Melanocyte of skin (primary cell): ENCODE data around the gene PLA2G3. TPM values are rescaled to one million over a fixed set of nuclear protein-coding genes. Genes with fewer than 3 reads are reported as not detected.

Source experiments
- small RNA-seq, 2 donors: library from RNA; depleted of rRNA; stranded (forward); fragments of <200 nt; gene quantifications; one replicate each; pipeline ENCODE3, GENCODE V24; 2012
- total RNA-seq, 2 donors: library from RNA; depleted of rRNA; stranded (reverse); fragments of >200 nt; gene quantifications; 2 replicates each; pipeline ENCODE4 v1.2.3, GENCODE V29; 2012

The PLA2G3 gene
- total RNA-seq = not detected

DNA sequence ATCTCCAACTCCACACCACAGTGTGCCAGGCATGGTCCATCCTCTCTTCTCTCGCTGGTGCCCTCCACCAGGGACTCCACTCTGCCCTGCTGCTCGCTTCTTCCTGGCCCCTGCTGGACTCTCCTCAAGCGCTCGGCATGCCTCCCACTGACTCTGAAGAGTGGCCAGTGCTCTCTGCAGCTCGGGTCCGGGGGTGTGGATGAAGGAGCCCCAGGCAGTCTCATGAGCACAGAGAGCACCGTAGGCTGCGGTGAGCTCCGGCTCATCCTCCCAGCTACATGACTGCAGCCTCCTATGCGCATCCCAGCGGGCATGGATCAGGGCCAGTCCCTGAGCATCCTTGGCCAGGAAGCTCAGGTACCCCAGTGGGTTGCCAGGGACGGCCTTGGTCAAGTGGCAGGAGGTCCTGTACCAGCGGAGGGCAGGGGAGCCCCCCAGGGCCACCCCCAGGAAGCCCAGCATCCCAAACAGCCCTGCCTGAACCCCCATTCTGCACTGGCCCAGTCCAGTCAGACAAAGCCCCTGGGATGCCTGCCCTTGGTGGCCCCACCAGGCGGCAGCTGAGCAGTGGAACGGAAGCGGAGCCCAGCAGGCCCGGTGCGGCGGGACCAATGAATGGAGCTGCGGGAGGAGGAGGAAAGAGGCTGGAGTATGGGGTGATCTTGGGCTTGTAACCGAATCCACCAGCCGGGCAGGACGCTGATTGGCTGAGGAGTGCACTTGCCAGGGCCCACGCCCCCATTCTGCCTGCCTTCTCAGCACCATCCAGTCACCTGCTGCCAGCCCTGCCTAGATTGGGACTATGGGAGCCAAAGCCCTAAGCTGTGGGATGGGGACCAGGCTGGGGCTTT lies at the start of gene PLA2G3:
TSS of gene PLA2G3 (minus strand) at position 643 of the 851 bp plus-strand sequence. CDS start at position 489, 154 bp downstream.

DNA sequence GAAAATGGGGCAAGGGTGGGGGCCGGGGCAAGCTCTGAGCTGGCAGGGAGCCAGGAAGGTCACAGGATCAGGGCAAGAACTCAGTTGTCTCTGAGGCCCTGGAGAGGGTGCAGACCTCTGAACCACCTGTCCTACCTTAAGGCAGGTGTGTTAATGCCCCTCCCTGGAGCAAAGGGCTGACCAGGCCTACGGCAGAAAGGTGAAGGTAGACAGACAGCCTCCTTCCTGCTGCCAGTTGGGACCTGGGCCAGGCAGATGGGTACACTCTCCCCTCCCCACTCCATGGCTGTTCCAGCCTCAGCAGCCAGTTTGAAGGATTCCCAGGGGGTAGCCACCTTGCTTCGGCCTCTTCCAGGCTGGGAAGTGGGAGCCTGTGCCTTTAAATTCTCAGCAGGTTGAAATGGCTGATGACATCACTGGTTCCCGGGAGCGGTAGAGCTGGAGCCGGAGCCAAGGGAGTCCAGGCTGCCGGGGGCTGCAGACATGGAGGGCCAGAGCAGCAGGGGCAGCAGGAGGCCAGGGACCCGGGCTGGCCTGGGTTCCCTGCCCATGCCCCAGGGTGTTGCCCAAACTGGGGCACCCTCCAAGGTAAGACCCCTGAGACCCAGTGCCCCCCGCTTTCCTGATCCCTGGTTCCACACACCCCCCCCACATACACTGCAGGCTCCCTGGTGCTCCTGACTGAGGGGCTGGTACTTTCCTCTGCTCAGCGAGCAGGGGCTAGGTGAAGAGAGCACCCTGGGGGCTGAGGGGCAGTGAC lies 17.6 kb downstream of the PLA2G3 start, which contains the start of gene INPP5J:
TSS of gene INPP5J (plus strand) at position 435 of the 760 bp plus-strand sequence. CDS start at position 484, 49 bp downstream.

DNA sequence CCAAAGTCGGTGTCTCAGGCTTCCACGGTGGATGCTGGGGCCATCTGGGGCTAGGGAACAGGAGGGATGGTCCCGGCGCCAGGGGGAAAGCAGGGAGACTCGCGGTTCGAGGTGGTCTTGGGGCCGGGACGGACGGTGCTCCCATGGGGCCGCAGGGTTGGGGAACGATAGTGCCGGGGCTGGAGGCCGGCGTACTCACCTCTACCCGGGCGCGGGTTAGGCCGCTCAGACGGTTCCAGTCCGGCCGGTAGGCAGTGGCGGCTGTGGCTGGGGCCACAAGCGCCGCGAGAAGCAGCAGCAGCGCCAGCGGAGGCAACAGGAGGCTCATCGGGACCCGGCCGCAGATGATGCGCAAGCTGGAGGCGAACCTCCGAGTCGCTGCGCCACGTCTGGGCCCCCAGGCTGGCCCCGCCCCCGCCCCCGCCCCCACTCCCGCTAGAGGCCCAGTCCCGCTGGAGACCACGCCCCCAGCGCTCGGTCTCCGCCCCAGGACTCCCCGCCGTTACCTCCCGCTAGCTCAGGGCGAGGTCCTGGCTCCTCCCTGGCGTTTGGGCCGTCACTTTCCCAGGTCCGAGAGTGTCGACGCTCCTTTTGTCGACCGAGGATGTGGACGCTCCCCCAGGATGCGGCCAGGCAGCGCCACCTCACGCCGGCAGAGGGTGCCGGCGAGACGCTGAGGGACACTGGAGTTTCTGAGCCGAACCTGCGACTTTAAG lies 33.0 kb downstream of the PLA2G3 start, which contains the start of gene SELENOM:
TSS of gene SELENOM (minus strand) at position 391 of the 716 bp plus-strand sequence. CDS start at position 328, 63 bp downstream.

Small RNAs within 50 kb of the gene (small RNA-seq; reads per million reads assigned to genes)
- 2.0 to 4.3 reads per million in 2 donors for gene MIR3928

Other genes with a start within 250 kb of the PLA2G3 start
- 10 to 100 TPM in 1 of 2 donors, 1 to 10 TPM in 1; 8.9 to 14.3 TPM for gene MORC2, start 171.7 kb downstream of the PLA2G3 start, total RNA-seq
- 10 to 100 TPM; 55.1 to 67.3 TPM for gene TUG1, start 171.2 kb downstream of the PLA2G3 start, total RNA-seq
- 10 to 100 TPM; 15.5 to 36.3 TPM for gene SMTN, start 59.2 kb downstream of the PLA2G3 start, total RNA-seq
- gene SELENOM, start 32.9 kb downstream of the PLA2G3 start, total RNA-seq = 1 to 10 TPM; 4.5 to 5.7 TPM
- gene INPP5J, start 17.5 kb downstream of the PLA2G3 start, total RNA-seq = under 1 TPM in 1 of 2 donors, not detected in 1; under 0.01 TPM
- 10 to 100 TPM; 28.6 to 29.6 TPM for gene RNF185, start 19.7 kb upstream of the PLA2G3 start, total RNA-seq
- 10 to 100 TPM; 28.0 to 70.9 TPM for gene LIMK2, start 71.8 kb upstream of the PLA2G3 start, total RNA-seq
- 10 to 100 TPM in 1 of 2 donors, 1 to 10 TPM in 1; 3.0 to 25.5 TPM for gene PIK3IP1, start 152.0 kb upstream of the PLA2G3 start, total RNA-seq
- gene PATZ1, start 205.8 kb upstream of the PLA2G3 start, total RNA-seq = 10 to 100 TPM; 21.7 to 24.6 TPM